Measurements from ENCODE around the gene FOXD2. TPM values are rescaled to one million over a fixed set of nuclear protein-coding genes. Genes with fewer than 3 reads are reported as not detected.

Gene FOXD2
- polyA plus RNA-seq (2013) = 0.22 TPM

DNA sequence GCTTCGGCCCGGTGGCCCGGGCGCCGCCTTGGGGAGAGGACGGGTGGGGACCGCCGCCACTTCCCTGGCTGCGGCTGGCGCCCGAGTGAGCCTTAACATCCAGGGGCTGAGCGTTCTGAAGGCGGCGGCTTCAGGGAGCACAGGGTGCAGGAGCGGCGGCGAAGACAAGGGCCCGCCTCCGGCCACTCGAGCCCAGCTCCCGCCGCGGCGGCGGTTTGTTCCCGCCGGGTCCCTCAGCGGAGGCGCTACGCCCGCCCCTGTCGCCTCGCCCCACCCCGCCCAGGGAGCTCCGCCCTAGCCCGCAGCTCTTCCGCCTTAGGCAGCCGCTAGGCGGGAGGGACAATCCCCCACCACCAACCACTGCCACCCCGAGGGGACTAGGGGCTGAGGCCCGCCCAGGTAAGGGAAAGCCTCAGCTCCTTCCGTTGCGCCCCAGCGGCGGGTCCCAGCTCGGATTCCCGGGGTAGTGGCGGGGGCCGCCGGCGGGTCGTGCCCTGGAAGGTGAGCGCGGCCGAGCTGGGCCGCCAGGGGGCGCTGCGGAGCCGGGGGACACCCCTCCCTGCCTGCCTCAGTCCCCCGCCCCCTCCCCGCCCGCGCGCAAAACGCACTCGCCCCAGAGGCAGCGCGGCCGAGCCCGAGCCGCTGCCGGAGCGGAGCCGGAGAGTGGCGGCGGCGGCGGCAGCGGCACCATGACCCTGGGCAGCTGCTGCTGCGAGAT is at the start of gene FOXD2:
TSS of gene FOXD2 (plus strand) at position 598 of the 718 bp plus-strand sequence. CDS start at position 690, 92 bp downstream.
- WGBS (ENCODE audit: insufficient coverage) = 0% methylated on average over 58 of the region's 80 CpGs
- Histone ChIP-seq H3K27ac (ENCODE audit: insufficient read depth in 1 of 2, low read depth in 1 of 2, low read length in 2 of 2, poor library complexity in 1 of 2, severe bottlenecking in 2 of 2) (peak within 1 kb of the TSS in 1 of 2 experiments; percentile 34), H3K4me1 (ENCODE audit: control extremely low read depth in 1 of 4, control insufficient read depth in 4 of 4, insufficient read depth in 4 of 4, low read length in 3 of 4) (peaks cover 0 to 49% (median 35%) of the 10 kb centered on the region in 4 experiments), H3K4me3 (ENCODE audit: control insufficient read depth in 1 of 7, extremely low read depth in 1 of 7, insufficient read depth in 4 of 7, low read depth in 2 of 7, low read length in 6 of 7) (peak within 1 kb of the TSS; percentile 40 to 78 (median 70)), H3K9me3 (ENCODE audit: control extremely low read depth in 1 of 5, control insufficient read depth in 4 of 5, insufficient read depth in 2 of 5, low read depth in 1 of 5, low read length in 4 of 5) (no peaks in the 10 kb centered on the region), H3K36me3 (ENCODE audit: control insufficient read depth in 4 of 4, insufficient read depth in 4 of 4, low read length in 3 of 4) (no peaks in the 10 kb centered on the region), H3K27me3 (replicated peaks in 2 of 5; ENCODE audit: control insufficient read depth in 4 of 5, insufficient read depth in 5 of 5, low read length in 4 of 5) (peaks cover 11 to 91% (median 61%) of the 10 kb centered on the region in 5 experiments)
- ChIA-PET CTCF (interaction anchor here (0.6 to 10.5 kb wide), 22 partner anchors 8 to 300 kb away, joined by 3 to 129 read pairs (median 3); no protein-coding TSS in a partner anchor), POLR2A (no interaction called here)
- DNase-seq = peak; percentile 83 to 91 (median 88)

DNA sequence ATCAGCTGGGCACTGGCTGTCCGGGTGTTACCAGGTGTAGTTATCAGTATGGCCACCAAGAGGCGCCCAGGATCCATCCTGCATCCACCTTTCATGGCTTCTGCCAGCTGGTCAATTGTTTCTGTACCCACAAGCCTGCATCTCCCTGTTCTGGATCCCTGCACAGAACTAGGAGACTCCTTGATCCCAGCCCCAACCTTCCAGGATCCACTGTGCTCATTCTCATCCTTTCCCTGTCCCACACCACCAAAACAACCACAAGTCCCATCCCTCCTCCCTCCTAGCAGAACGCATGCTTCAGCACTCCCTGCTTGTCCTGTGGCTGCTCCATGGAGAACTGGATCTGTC is 49.0 kb upstream of the FOXD2 start:
- no peak overlapping the region for H3K27ac ChIP-seq (ENCODE audit: insufficient read depth in 1 of 2, low read depth in 1 of 2, low read length in 2 of 2, poor library complexity in 1 of 2, severe bottlenecking in 2 of 2)
- no peaks in the 10 kb centered on the region for H3K9me3 ChIP-seq (ENCODE audit: control extremely low read depth in 1 of 5, control insufficient read depth in 4 of 5, insufficient read depth in 2 of 5, low read depth in 1 of 5, low read length in 4 of 5)
- no peaks in the 10 kb centered on the region for H3K36me3 ChIP-seq (ENCODE audit: control insufficient read depth in 4 of 4, insufficient read depth in 4 of 4, low read length in 3 of 4)
- H3K4me3 ChIP-seq (ENCODE audit: control insufficient read depth in 1 of 7, extremely low read depth in 1 of 7, insufficient read depth in 4 of 7, low read depth in 2 of 7, low read length in 6 of 7) = no peak overlapping the region
- ChIA-PET CTCF (interaction anchor here (0.6 to 4.8 kb wide), 26 partner anchors 9 to 403 kb away, joined by 3 to 30 read pairs (median 4); no protein-coding TSS in a partner anchor), POLR2A (no interaction called here)
- peak; percentile 32 to 57 (median 48) for DNase-seq
- no peaks in the 10 kb centered on the region for H3K4me1 ChIP-seq (ENCODE audit: control extremely low read depth in 1 of 4, control insufficient read depth in 4 of 4, insufficient read depth in 4 of 4, low read length in 3 of 4)
- 33% methylated on average over 3 of the region's 3 CpGs for WGBS (ENCODE audit: insufficient coverage)
- H3K27me3 ChIP-seq (replicated peaks in 2 of 5; ENCODE audit: control insufficient read depth in 4 of 5, insufficient read depth in 5 of 5, low read length in 4 of 5) = peaks cover 0 to 4% (median 0%) of the 10 kb centered on the region in 5 experiments

DNA sequence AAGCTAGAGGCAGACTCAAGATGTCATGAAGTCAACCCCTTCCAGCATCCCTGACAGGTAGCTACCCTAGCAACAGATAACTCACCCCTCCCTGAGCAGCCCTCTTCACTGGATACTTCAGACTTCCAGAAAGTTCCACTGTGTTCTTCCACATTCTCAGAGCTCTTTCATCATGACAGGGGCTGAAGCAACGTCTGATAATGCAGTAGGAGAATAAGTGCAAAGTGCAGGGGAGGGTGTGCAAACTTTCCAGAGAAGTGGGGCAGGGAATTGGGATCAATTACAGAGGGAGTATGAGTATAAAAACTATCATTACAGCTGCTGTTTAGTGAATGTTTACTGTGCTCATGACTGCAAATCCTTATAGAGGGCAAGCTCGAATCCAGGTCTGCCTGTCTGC is 48.1 kb upstream of the FOXD2 start:
- no peak overlapping the region for H3K4me3 ChIP-seq (ENCODE audit: control insufficient read depth in 1 of 7, extremely low read depth in 1 of 7, insufficient read depth in 4 of 7, low read depth in 2 of 7, low read length in 6 of 7)
- no peaks in the 10 kb centered on the region for H3K36me3 ChIP-seq (ENCODE audit: control insufficient read depth in 4 of 4, insufficient read depth in 4 of 4, low read length in 3 of 4)
- no peak overlapping the region for H3K27ac ChIP-seq (ENCODE audit: insufficient read depth in 1 of 2, low read depth in 1 of 2, low read length in 2 of 2, poor library complexity in 1 of 2, severe bottlenecking in 2 of 2)
- H3K27me3 ChIP-seq (replicated peaks in 2 of 5; ENCODE audit: control insufficient read depth in 4 of 5, insufficient read depth in 5 of 5, low read length in 4 of 5) = peaks cover 0 to 5% (median 3%) of the 10 kb centered on the region in 5 experiments
- POLR2A ChIA-PET = no interaction called here
- DNase-seq = no peak
- CTCF ChIA-PET = interaction anchor here (0.8 to 4.8 kb wide), 16 partner anchors 8 to 402 kb away, joined by 3 to 30 read pairs (median 6); no protein-coding TSS in a partner anchor
- no peaks in the 10 kb centered on the region for H3K9me3 ChIP-seq (ENCODE audit: control extremely low read depth in 1 of 5, control insufficient read depth in 4 of 5, insufficient read depth in 2 of 5, low read depth in 1 of 5, low read length in 4 of 5)
- H3K4me1 ChIP-seq (ENCODE audit: control extremely low read depth in 1 of 4, control insufficient read depth in 4 of 4, insufficient read depth in 4 of 4, low read length in 3 of 4) = no peaks in the 10 kb centered on the region
- WGBS (ENCODE audit: insufficient coverage) = 33% methylated on average over 1 of the region's 2 CpGs

DNA sequence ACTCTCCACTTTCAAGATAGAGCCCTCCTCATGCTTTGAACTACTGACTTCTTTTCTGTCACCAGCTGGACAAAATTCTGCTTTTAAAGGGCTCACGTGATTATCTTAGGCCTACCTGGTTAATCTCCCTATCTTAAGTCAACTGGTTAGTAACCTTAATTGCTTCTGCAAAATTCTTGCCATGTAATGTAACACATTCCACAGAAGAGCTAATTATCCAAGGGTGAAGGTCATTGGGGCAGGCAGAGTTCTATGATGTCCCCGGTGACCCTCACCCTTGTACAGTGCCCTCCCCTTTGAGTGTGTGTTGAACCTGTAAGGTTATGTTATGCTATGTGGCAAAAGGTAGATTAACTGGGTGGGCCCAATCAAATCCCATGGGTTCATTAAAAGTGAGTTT is 47.0 kb upstream of the FOXD2 start:
- Histone ChIP-seq H3K27me3 (replicated peaks in 2 of 5; ENCODE audit: control insufficient read depth in 4 of 5, insufficient read depth in 5 of 5, low read length in 4 of 5) (peaks cover 0 to 5% (median 3%) of the 10 kb centered on the region in 5 experiments), H3K27ac (ENCODE audit: insufficient read depth in 1 of 2, low read depth in 1 of 2, low read length in 2 of 2, poor library complexity in 1 of 2, severe bottlenecking in 2 of 2) (no peak overlapping the region), H3K36me3 (ENCODE audit: control insufficient read depth in 4 of 4, insufficient read depth in 4 of 4, low read length in 3 of 4) (no peaks in the 10 kb centered on the region), H3K4me1 (ENCODE audit: control extremely low read depth in 1 of 4, control insufficient read depth in 4 of 4, insufficient read depth in 4 of 4, low read length in 3 of 4) (no peaks in the 10 kb centered on the region), H3K9me3 (ENCODE audit: control extremely low read depth in 1 of 5, control insufficient read depth in 4 of 5, insufficient read depth in 2 of 5, low read depth in 1 of 5, low read length in 4 of 5) (no peaks in the 10 kb centered on the region), H3K4me3 (ENCODE audit: control insufficient read depth in 1 of 7, extremely low read depth in 1 of 7, insufficient read depth in 4 of 7, low read depth in 2 of 7, low read length in 6 of 7) (no peak overlapping the region)
- 50% methylated on average over 2 of the region's 2 CpGs for WGBS (ENCODE audit: insufficient coverage)
- no peak for DNase-seq
- CTCF ChIA-PET = interaction anchor here (0.6 to 4.8 kb wide), 7 partner anchors 10 to 362 kb away, joined by 3 to 30 read pairs (median 6); no protein-coding TSS in a partner anchor
- POLR2A ChIA-PET = no interaction called here

DNA sequence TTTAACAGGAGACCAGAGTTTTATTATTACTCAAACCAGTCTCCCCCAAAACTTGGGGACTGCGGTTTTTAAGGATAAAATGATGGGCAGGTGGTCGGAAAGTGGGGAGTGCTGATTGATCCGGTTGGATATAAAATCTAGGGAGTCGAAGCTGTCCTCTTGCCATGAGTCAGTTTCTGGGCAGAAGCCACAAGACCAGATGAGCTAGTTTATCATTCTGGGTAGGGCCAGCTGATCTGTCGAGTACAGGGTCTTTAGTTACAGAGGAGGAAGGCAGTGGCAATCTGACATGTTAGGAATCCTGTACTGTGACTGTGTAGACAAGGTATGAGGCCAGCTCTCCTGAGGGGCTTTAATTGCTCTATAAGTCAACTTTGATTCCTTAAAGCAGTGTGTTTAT is 44.7 kb upstream of the FOXD2 start:
- Histone ChIP-seq H3K36me3 (ENCODE audit: control insufficient read depth in 4 of 4, insufficient read depth in 4 of 4, low read length in 3 of 4) (no peaks in the 10 kb centered on the region), H3K4me3 (ENCODE audit: control insufficient read depth in 1 of 7, extremely low read depth in 1 of 7, insufficient read depth in 4 of 7, low read depth in 2 of 7, low read length in 6 of 7) (no peak overlapping the region), H3K9me3 (ENCODE audit: control extremely low read depth in 1 of 5, control insufficient read depth in 4 of 5, insufficient read depth in 2 of 5, low read depth in 1 of 5, low read length in 4 of 5) (no peaks in the 10 kb centered on the region), H3K27ac (ENCODE audit: insufficient read depth in 1 of 2, low read depth in 1 of 2, low read length in 2 of 2, poor library complexity in 1 of 2, severe bottlenecking in 2 of 2) (no peak overlapping the region), H3K27me3 (replicated peaks in 2 of 5; ENCODE audit: control insufficient read depth in 4 of 5, insufficient read depth in 5 of 5, low read length in 4 of 5) (peaks cover 0 to 8% (median 4%) of the 10 kb centered on the region in 5 experiments), H3K4me1 (ENCODE audit: control extremely low read depth in 1 of 4, control insufficient read depth in 4 of 4, insufficient read depth in 4 of 4, low read length in 3 of 4) (no peaks in the 10 kb centered on the region)
- WGBS (ENCODE audit: insufficient coverage) = 94% methylated on average over 5 of the region's 5 CpGs
- ChIA-PET CTCF (interaction anchor here (0.6 kb wide), 1 partner anchor 308 kb away, joined by 5 read pairs; no protein-coding TSS in a partner anchor), POLR2A (no interaction called here)
- DNase-seq = no peak

DNA sequence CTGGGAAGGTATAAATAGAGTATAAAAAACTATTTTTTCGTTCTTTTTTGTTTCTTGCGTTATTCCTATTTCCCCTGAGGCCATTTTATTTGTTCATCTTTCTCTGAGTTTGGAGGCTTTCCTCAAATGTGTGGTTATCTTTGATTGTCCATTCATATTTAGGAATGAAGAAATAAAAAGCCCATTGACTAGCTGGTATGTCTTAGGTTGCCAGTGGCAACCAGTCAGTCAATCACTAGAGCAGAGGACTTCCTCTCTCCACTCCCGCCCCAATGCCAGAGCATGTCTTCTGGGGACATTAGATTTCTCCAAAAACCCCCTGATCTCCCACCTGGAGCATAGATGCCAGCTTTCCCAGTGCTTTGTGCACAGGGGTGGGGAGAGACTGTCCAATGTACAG is 42.4 kb upstream of the FOXD2 start:
- WGBS (ENCODE audit: insufficient coverage) = no CpG with 5 or more reads among the region's 3 CpGs
- ChIA-PET CTCF (interaction anchor here (1.2 to 2.1 kb wide), 2 partner anchors 13 to 331 kb away, joined by 3 to 6 read pairs; no protein-coding TSS in a partner anchor), POLR2A (no interaction called here)
- no peak overlapping the region for H3K27ac ChIP-seq (ENCODE audit: insufficient read depth in 1 of 2, low read depth in 1 of 2, low read length in 2 of 2, poor library complexity in 1 of 2, severe bottlenecking in 2 of 2)
- no peaks in the 10 kb centered on the region for H3K9me3 ChIP-seq (ENCODE audit: control extremely low read depth in 1 of 5, control insufficient read depth in 4 of 5, insufficient read depth in 2 of 5, low read depth in 1 of 5, low read length in 4 of 5)
- no peaks in the 10 kb centered on the region for H3K36me3 ChIP-seq (ENCODE audit: control insufficient read depth in 4 of 4, insufficient read depth in 4 of 4, low read length in 3 of 4)
- no peak overlapping the region for H3K4me3 ChIP-seq (ENCODE audit: control insufficient read depth in 1 of 7, extremely low read depth in 1 of 7, insufficient read depth in 4 of 7, low read depth in 2 of 7, low read length in 6 of 7)
- H3K27me3 ChIP-seq (replicated peaks in 2 of 5; ENCODE audit: control insufficient read depth in 4 of 5, insufficient read depth in 5 of 5, low read length in 4 of 5) = peaks cover 0 to 12% (median 3%) of the 10 kb centered on the region in 5 experiments
- DNase-seq = no peak
- H3K4me1 ChIP-seq (ENCODE audit: control extremely low read depth in 1 of 4, control insufficient read depth in 4 of 4, insufficient read depth in 4 of 4, low read length in 3 of 4) = no peaks in the 10 kb centered on the region

DNA sequence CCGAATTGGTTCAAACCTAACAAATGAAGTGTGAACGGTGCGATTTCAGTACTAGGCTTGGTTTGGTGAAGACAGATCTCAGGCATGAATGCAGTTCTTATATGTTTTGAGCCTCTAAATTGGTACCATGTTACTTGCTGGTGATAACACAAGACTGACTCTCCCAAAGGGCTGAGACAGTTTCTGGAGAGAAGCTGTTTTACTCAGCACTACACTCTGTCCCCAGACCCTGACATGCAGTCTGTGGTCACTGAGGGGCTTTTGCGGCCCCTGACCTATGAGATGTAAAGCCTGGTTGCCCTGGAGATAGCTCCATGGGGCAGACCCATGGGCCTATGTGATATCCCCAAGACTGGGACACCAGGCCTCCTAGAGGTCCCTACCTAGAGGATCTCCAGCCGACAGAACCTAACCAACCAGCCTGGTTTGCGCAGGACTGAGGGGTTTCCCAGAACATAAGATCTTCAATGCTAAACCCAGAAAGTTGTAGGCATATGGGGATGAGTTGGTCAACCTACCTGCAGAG is 41.1 kb upstream of the FOXD2 start:
- WGBS (ENCODE audit: insufficient coverage) = 88% methylated on average over 5 of the region's 6 CpGs
- no peak overlapping the region for H3K27ac ChIP-seq (ENCODE audit: insufficient read depth in 1 of 2, low read depth in 1 of 2, low read length in 2 of 2, poor library complexity in 1 of 2, severe bottlenecking in 2 of 2)
- ChIA-PET CTCF (interaction anchor here (2.1 kb wide), 1 partner anchor 330 kb away, joined by 6 read pairs; no protein-coding TSS in a partner anchor), POLR2A (no interaction called here)
- H3K27me3 ChIP-seq (replicated peaks in 2 of 5; ENCODE audit: control insufficient read depth in 4 of 5, insufficient read depth in 5 of 5, low read length in 4 of 5) = peaks cover 0 to 13% (median 5%) of the 10 kb centered on the region in 5 experiments
- no peak for DNase-seq
- H3K4me3 ChIP-seq (ENCODE audit: control insufficient read depth in 1 of 7, extremely low read depth in 1 of 7, insufficient read depth in 4 of 7, low read depth in 2 of 7, low read length in 6 of 7) = no peak overlapping the region
- no peaks in the 10 kb centered on the region for H3K9me3 ChIP-seq (ENCODE audit: control extremely low read depth in 1 of 5, control insufficient read depth in 4 of 5, insufficient read depth in 2 of 5, low read depth in 1 of 5, low read length in 4 of 5)
- H3K36me3 ChIP-seq (ENCODE audit: control insufficient read depth in 4 of 4, insufficient read depth in 4 of 4, low read length in 3 of 4) = no peaks in the 10 kb centered on the region
- no peaks in the 10 kb centered on the region for H3K4me1 ChIP-seq (ENCODE audit: control extremely low read depth in 1 of 4, control insufficient read depth in 4 of 4, insufficient read depth in 4 of 4, low read length in 3 of 4)
